Measurements from ENCODE around the gene CXXC4.

- TF ChIP-seq TAF1 (IDR thresholded peaks at IDR 0.05; ENCODE audit: borderline replicate concordance, insufficient read depth, low read length) (no peak), SIN3A (IDR thresholded peaks at IDR 0.05; ENCODE audit: borderline replicate concordance, insufficient read depth, low read length) (no peak)
Measured at GRCh38 chr4:104465619-104466018, 29.1 kb downstream of the CXXC4 start.

Data from PFSK-1 (cell line).